PC-3 (cell line): ENCODE data around the gene HEPACAM2. TPM values are rescaled to one million over a fixed set of nuclear protein-coding genes. Genes with fewer than 3 reads are reported as not detected.

Experiments used
- ATAC-seq: fragments of 200-7000 bp; cut with Tn5 transposase; 2 replicates; pipeline ENCODE4 v1.9.1; 2020; ENCODE audit warnings: mild to moderate bottlenecking, moderate library complexity
- BruUV-seq: library from RNA; stranded (reverse); fragments of 400-500 nt; replicated peaks from 2 replicates; lab custom pipeline; 2021; lab: Mats Ljungman, UMichigan
- CTCF ChIA-PET: fragments of 300-600 bp; sonication (Branson Sonifier 250); formaldehyde crosslinking; loops from one replicate; lab custom pipeline; 2022; ENCODE audit warnings: antibody characterized with exemption; lab: Charles Lee
- POLR2A ChIA-PET: fragments of 300-600 bp; sonication (Branson Sonifier 250); formaldehyde crosslinking; loops from one replicate; lab custom pipeline; 2022; ENCODE audit warnings: antibody characterized with exemption; ENCODE audit not compliant: unreplicated experiment; lab: Charles Lee
- DNase-seq: peaks from one replicate; pipeline ENCODE4 v3.0.0-alpha.2; 2015
- H2AFZ ChIP-seq: fragments of 300-600 bp; sonication (generic); 2 replicates; pipeline ENCODE4 v1.6.0; 2016; ENCODE audit warnings: antibody characterized with exemption, low read length
- H3F3A ChIP-seq: fragments of 300-600 bp; sonication (generic); one replicate; pipeline ENCODE4 v1.6.0; 2017; ENCODE audit warnings: antibody characterized with exemption, low read length, control low read depth, mild to moderate bottlenecking; ENCODE audit not compliant: unreplicated experiment
- H3K27ac ChIP-seq: fragments of 300-600 bp; sonication (generic); 2 replicates; pipeline ENCODE4 v1.5.1; 2016; ENCODE audit warnings: mild to moderate bottlenecking, low read length
- H3K27me3 ChIP-seq: fragments of 300-600 bp; sonication (generic); 2 replicates; pipeline ENCODE4 v1.6.1; 2016; ENCODE audit warnings: low read length, mixed read lengths
- H3K36me3 ChIP-seq: fragments of 300-600 bp; sonication (generic); 2 replicates; pipeline ENCODE4 v1.6.1; 2016; ENCODE audit warnings: low read depth, mixed run types, low read length, mixed read lengths
- H3K4me1 ChIP-seq: fragments of 300-600 bp; sonication (generic); 2 replicates; pipeline ENCODE4 v1.5.1; 2016; ENCODE audit warnings: low read length; ENCODE audit not compliant: insufficient read depth
- H3K4me2 ChIP-seq: fragments of 300-600 bp; sonication (generic); 2 replicates; pipeline ENCODE4 v1.6.0; 2016; ENCODE audit warnings: low read length
- H3K4me3 ChIP-seq: fragments of 300-600 bp; sonication (generic); 2 replicates; pipeline ENCODE4 v1.5.1; 2016; ENCODE audit warnings: mild to moderate bottlenecking, low read length, mixed read lengths
- H3K79me2 ChIP-seq: fragments of 300-600 bp; sonication (generic); 2 replicates; pipeline ENCODE4 v1.6.1; 2017; ENCODE audit warnings: low read length, mixed read lengths
- H3K9ac ChIP-seq: fragments of 300-600 bp; sonication (generic); 2 replicates; pipeline ENCODE4 v1.6.0; 2016; ENCODE audit warnings: mild to moderate bottlenecking, low read length
- H3K9me2 ChIP-seq: fragments of 300-600 bp; sonication (generic); replicated peaks from 2 replicates; pipeline ENCODE4 v1.6.1; 2016; ENCODE audit warnings: mixed run types, low read length, mixed read lengths
- H3K9me3 ChIP-seq: fragments of 300-600 bp; sonication (generic); 2 replicates; pipeline ENCODE4 v1.6.1; 2016; ENCODE audit warnings: low read length, mixed read lengths
- H4K20me1 ChIP-seq: fragments of 300-600 bp; sonication (generic); 2 replicates; pipeline ENCODE4 v1.6.1; 2016; ENCODE audit warnings: low read length, mixed read lengths
- EZH2 ChIP-seq: fragments of 300-600 bp; sonication (generic); IDR thresholded peaks from one replicate; pipeline ENCODE4 v1.6.1; 2017; ENCODE audit warnings: antibody characterized with exemption, mild to moderate bottlenecking, low read length; ENCODE audit not compliant: unreplicated experiment
- EZH2phosphoT487 ChIP-seq: fragments of 300-600 bp; sonication (generic); IDR thresholded peaks from 2 replicates; pipeline ENCODE4 v1.6.1; 2018; ENCODE audit warnings: mild to moderate bottlenecking, antibody characterized with exemption, low read length, borderline replicate concordance
- intact Hi-C: fragments of 100-400 bp; cut with micrococcal nuclease; formaldehyde crosslinking; loops from 2 replicates; pipeline ENCODE4 v1.9.0; 2023
- total RNA-seq: library from RNA; depleted of rRNA; stranded (reverse); fragments of >200 nt; gene quantifications from 2 replicates; pipeline ENCODE4 v1.2.3, GENCODE V29; 2014
- TF ChIP-seq, protein P1 (sequence below): fragments of 300-600 bp; sonication (generic); conservative IDR thresholded peaks from 2 replicates; pipeline ENCODE4 v1.5.1; 2017; ENCODE audit warnings: antibody characterized with exemption, low read depth, mild to moderate bottlenecking, low read length

The HEPACAM2 gene
- total RNA-seq, 1 experiment from 2014 or later = not detected

DNA sequence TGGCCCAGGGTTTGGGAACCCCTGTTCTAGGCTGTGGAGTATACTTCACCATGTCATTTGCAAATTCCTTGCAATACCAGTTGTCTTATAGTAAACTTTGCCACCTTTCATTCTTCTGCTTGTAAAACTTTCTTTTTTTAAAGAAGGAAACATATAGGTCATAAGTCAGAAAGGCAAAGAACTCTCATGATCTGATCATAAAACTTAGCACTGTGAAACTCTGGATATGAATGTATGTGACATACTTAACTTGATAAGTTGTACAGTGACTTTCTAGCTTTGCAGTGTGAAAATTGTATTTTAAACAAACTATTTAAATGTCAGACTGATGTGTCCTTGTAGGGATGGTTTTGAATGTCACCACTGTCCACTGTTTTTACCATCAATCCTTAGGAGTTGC is 47.1 kb downstream of the HEPACAM2 start:
- POLR2A ChIA-PET = no interaction called here
- intact Hi-C loops = loop anchor here (2.0 kb wide), 1 partner anchor 24 kb away; no protein-coding TSS in a partner anchor

DNA sequence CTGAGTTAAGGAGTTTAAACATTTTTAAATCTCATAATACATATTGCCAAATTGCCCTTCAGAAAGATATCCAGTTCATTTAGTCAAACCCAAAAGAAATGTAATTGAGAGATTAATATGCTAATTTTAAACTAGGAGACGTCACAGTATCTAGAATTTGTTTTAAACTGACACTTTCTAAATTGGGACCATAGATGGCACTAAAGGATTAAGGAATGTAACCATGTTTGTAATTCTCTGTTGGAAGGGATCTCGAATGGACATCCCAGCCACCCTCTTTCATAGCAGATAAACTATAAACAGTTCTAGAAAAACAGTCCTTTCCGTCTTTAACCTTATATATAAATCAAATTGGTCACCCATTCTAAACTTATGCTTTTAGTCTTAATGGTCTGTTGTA is 48.1 kb downstream of the HEPACAM2 start:
- no peak overlapping the region for H3K27ac ChIP-seq
- H3K9me2 ChIP-seq = no peaks in the 10 kb centered on the region
- no peak overlapping the region for H3K9ac ChIP-seq
- CTCF ChIA-PET = interaction anchor here (0.8 to 1.6 kb wide), 3 partner anchors 49 to 68 kb away, joined by 5 to 6 read pairs (median 6); no protein-coding TSS in a partner anchor
- no TSS peak for BruUV-seq
- DNase-seq (peak; percentile 50), ATAC-seq (peak; percentile 87)
- H3K27me3 ChIP-seq = no peaks in the 10 kb centered on the region
- H3K36me3 ChIP-seq = no peaks in the 10 kb centered on the region
- H3K4me1 ChIP-seq = no peaks in the 10 kb centered on the region
- no peaks in the 10 kb centered on the region for H4K20me1 ChIP-seq
- H2AFZ ChIP-seq = no peak overlapping the region
- POLR2A ChIA-PET = no interaction called here
- no peaks in the 10 kb centered on the region for H3K79me2 ChIP-seq
- no peaks in the 10 kb centered on the region for H3K9me3 ChIP-seq
- H3K4me3 ChIP-seq = no peak overlapping the region
- TF ChIP-seq, protein P1, sequence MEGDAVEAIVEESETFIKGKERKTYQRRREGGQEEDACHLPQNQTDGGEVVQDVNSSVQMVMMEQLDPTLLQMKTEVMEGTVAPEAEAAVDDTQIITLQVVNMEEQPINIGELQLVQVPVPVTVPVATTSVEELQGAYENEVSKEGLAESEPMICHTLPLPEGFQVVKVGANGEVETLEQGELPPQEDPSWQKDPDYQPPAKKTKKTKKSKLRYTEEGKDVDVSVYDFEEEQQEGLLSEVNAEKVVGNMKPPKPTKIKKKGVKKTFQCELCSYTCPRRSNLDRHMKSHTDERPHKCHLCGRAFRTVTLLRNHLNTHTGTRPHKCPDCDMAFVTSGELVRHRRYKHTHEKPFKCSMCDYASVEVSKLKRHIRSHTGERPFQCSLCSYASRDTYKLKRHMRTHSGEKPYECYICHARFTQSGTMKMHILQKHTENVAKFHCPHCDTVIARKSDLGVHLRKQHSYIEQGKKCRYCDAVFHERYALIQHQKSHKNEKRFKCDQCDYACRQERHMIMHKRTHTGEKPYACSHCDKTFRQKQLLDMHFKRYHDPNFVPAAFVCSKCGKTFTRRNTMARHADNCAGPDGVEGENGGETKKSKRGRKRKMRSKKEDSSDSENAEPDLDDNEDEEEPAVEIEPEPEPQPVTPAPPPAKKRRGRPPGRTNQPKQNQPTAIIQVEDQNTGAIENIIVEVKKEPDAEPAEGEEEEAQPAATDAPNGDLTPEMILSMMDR = peak; percentile 65
- no peak for TF ChIP-seq EZH2phosphoT487
- no peaks in the 10 kb centered on the region for H3F3A ChIP-seq
- intact Hi-C loops = loop anchor here (1.0 to 2.0 kb wide), 4 partner anchors 25 to 373 kb away; no protein-coding TSS in a partner anchor
- H3K4me2 ChIP-seq = no peak overlapping the region

More for the DNA sequence above, 47.1 kb downstream of the HEPACAM2 start:
- H3K4me2 ChIP-seq = no peak overlapping the region
- H3K4me3 ChIP-seq = no peak overlapping the region
- TF ChIP-seq, protein P1 = no peak
- TF ChIP-seq EZH2phosphoT487 = no peak
- TF ChIP-seq EZH2 = no peak
- H3K4me1 ChIP-seq = no peaks in the 10 kb centered on the region
- no peak for ATAC-seq
- no peaks in the 10 kb centered on the region for H3K27me3 ChIP-seq
- H3F3A ChIP-seq = no peaks in the 10 kb centered on the region
- H3K9me2 ChIP-seq = no peaks in the 10 kb centered on the region
- DNase-seq = no peak
- no TSS peak for BruUV-seq
- H3K27ac ChIP-seq = no peak overlapping the region
- H2AFZ ChIP-seq = no peak overlapping the region
- no peaks in the 10 kb centered on the region for H3K9me3 ChIP-seq
- no peaks in the 10 kb centered on the region for H3K36me3 ChIP-seq
- no peak overlapping the region for H3K9ac ChIP-seq
- no peaks in the 10 kb centered on the region for H3K79me2 ChIP-seq
- CTCF ChIA-PET = interaction anchor here (0.7 to 1.6 kb wide), 4 partner anchors 12 to 67 kb away, joined by 3 to 6 read pairs (median 6); no protein-coding TSS in a partner anchor
- H4K20me1 ChIP-seq = no peaks in the 10 kb centered on the region

DNA sequence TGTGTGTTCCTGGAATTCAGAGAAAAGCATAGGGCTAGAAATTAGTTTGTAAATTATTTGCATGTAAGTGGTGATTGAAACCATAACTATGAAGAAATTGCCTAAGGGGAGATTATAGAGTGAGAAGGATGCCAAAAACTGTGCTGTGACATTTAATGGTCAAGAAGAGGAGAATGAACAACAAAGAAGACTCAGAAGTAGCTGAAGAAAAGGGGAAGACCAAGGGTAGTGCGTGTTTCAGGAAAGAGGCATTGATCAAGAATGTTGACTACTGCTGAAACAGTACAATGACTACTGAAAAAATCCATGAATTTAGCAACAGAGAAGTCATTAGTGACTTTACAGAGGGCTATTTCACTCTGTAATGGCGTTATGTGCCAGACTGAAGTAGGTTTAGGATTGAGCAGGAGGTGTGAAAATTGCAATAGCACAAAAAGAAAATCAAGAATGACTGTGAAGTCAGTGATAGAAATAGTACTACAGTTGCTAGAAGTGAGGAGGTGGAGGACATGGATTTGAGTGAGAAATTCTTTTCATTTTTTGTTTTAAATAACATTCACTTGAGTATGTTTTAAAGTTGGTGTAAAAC is 49.2 kb downstream of the HEPACAM2 start:
- ATAC-seq (no peak), DNase-seq (no peak)
- Histone ChIP-seq H3K4me3 (no peak overlapping the region), H2AFZ (no peak overlapping the region), H3K4me2 (no peak overlapping the region), H3K9me2 (no peaks in the 10 kb centered on the region), H3K9me3 (no peaks in the 10 kb centered on the region), H3F3A (no peaks in the 10 kb centered on the region), H3K79me2 (no peaks in the 10 kb centered on the region), H3K27ac (no peak overlapping the region), H3K4me1 (no peaks in the 10 kb centered on the region), H4K20me1 (no peaks in the 10 kb centered on the region), H3K36me3 (no peaks in the 10 kb centered on the region), H3K27me3 (no peaks in the 10 kb centered on the region), H3K9ac (no peak overlapping the region)
- intact Hi-C loops = no loop called here
- POLR2A ChIA-PET = interaction anchor here (0.5 kb wide), 1 partner anchor 59 kb away, joined by 3 read pairs; no protein-coding TSS in a partner anchor
- CTCF ChIA-PET = interaction anchor here (0.6 kb wide), 1 partner anchor 53 kb away, joined by 3 read pairs; no protein-coding TSS in a partner anchor
- no peak for TF ChIP-seq EZH2phosphoT487
- TF ChIP-seq, protein P1 = no peak
- TF ChIP-seq EZH2 = no peak
- BruUV-seq = no TSS peak
